Liver (tissue), 3 donors: ENCODE data around the gene ATAD5.

Source experiments
- CTCF ChIP-seq: fragments of 150-350 bp; IDR thresholded peaks from 2 replicates; pipeline ENCODE4 v1.5.1; 2017; ENCODE audit warnings: improper control_type of control experiment, low read depth, low read length; ENCODE audit not compliant: missing input control
- EGR1 ChIP-seq, 2 donors: IDR thresholded peaks; 2 replicates each; pipeline ENCODE4 v1.6.1; 2016 to 2018; ENCODE audit warnings: antibody characterized with exemption in 2 of 2, low read depth in 2 of 2
- GABPA ChIP-seq, 2 donors: IDR thresholded peaks in 1 of 2; conservative IDR thresholded peaks in 1 of 2; 2 replicates each; pipeline ENCODE4 v1.6.1; 2016; ENCODE audit warnings: antibody characterized with exemption in 2 of 2, mild to moderate bottlenecking in 1 of 2, moderate library complexity in 1 of 2
- JUND ChIP-seq, 2 donors: IDR thresholded peaks; 2 replicates each; pipeline ENCODE4 v1.6.1; 2016; ENCODE audit warnings: antibody characterized with exemption in 2 of 2
- RAD21 ChIP-seq, 2 donors: IDR thresholded peaks; 2 replicates each; pipeline ENCODE4 v1.6.1; 2016; ENCODE audit warnings: antibody characterized with exemption in 2 of 2, mild to moderate bottlenecking in 2 of 2
- SP1 ChIP-seq: IDR thresholded peaks from 2 replicates; pipeline ENCODE4 v1.6.1; 2018; ENCODE audit warnings: antibody characterized with exemption, mild to moderate bottlenecking
- TAF1 ChIP-seq: conservative IDR thresholded peaks from 2 replicates; pipeline ENCODE4 v1.6.1; 2016; ENCODE audit warnings: antibody characterized with exemption, mild to moderate bottlenecking
- donor health status: healthy.
- donor health status: healthy.

DNA sequence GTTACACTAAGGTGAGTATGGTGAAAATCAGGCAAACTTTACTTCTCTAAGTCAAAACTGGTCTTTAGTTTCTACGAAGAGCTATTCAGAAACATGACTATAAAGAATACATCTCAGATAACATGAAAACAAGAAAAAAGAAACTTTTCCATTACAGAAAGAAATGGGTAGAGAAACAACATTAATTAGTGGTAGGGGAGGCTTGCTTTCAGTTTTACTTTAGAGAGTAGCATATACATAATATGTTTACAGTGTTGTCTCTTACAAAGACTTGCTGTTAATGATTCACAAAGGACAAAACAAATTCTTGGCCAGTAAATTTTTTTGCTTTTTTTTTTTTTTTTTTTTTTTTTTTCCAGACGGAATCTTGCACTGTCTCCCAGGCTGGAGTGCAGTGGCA, 41.5 kb upstream of the ATAD5 start:
- TF ChIP-seq CTCF, result no peak
- TF ChIP-seq EGR1 (IDR thresholded peaks at IDR 0.05; ENCODE audit: low read depth in 2 of 2), result no peak
- no peak for TF ChIP-seq GABPA (IDR thresholded peaks at IDR 0.05 in 1 of 2, conservative IDR thresholded peaks at IDR 0.05 in 1 of 2)
- no peak for TF ChIP-seq RAD21 (IDR thresholded peaks at IDR 0.05)
- TF ChIP-seq JUND (IDR thresholded peaks at IDR 0.05), result no peak
- TF ChIP-seq SP1, result no peak
- TF ChIP-seq TAF1, result no peak
